GM21825 (cell line): ENCODE data around the gene FLT4.
"Not testable (repeated sequence)": the region's sequence is repeated elsewhere in the genome, so short reads cannot be mapped to it uniquely, and the experiment has no call there.

ENCODE experiments used
- ATAC-seq: cut with Tn5 transposase; IDR thresholded peaks from one replicate; pipeline ENCODE4 v1.9.1; 2021; ENCODE audit warnings: mild to moderate bottlenecking, moderate library complexity; ENCODE audit not compliant: unreplicated experiment

Gene FLT4

GRCh38 chr5:180670586-180671359 is 21.4 kb upstream of the FLT4 start:
- no peak for ATAC-seq

GRCh38 chr5:180670157-180670556 is 20.8 kb upstream of the FLT4 start:
- ATAC-seq: no peak

GRCh38 chr5:180669661-180670060 is 20.3 kb upstream of the FLT4 start:
- ATAC-seq: no peak

GRCh38 chr5:180668835-180669596 is 19.6 kb upstream of the FLT4 start:
- ATAC-seq: no peak

- no peak for ATAC-seq
These were observed 17.4 kb upstream of the FLT4 start for GRCh38 chr5:180666812-180667211.

- no peak for ATAC-seq
These were observed 16.4 kb upstream of the FLT4 start for GRCh38 chr5:180665682-180666404.

GRCh38 chr5:180658774-180659564 is 9.6 kb upstream of the FLT4 start:
- ATAC-seq: no peak

- ATAC-seq: not testable (repeated sequence)
These were observed 5.8 kb upstream of the FLT4 start for GRCh38 chr5:180655243-180655642.

GRCh38 chr5:180652771-180653170 is 3.4 kb upstream of the FLT4 start:
- ATAC-seq: no peak

GRCh38 chr5:180652346-180652745 is 2.9 kb upstream of the FLT4 start:
- no peak for ATAC-seq

- ATAC-seq: no peak
These were observed 623 bp downstream of the FLT4 start for GRCh38 chr5:180648658-180649296.

GRCh38 chr5:180647941-180648500 is 1.4 kb downstream of the FLT4 start:
- no peak for ATAC-seq

- no peak for ATAC-seq
These were observed 1.9 kb downstream of the FLT4 start for GRCh38 chr5:180647465-180647864.

- no peak for ATAC-seq
These were observed 2.5 kb downstream of the FLT4 start for GRCh38 chr5:180646963-180647305.

GRCh38 chr5:180646289-180646962 is 3.0 kb downstream of the FLT4 start:
- no peak for ATAC-seq

GRCh38 chr5:180645274-180646204 is 3.9 kb downstream of the FLT4 start:
- ATAC-seq: no peak

- no peak for ATAC-seq
These were observed 4.6 kb downstream of the FLT4 start for GRCh38 chr5:180644825-180645273.

GRCh38 chr5:180644129-180644824 is 5.1 kb downstream of the FLT4 start:
- ATAC-seq: no peak
